GM12892 (cell line): Measurements from ENCODE around the gene FOXG1.

Source experiments
- POLR2AphosphoS5 ChIP-seq: IDR thresholded peaks from 2 replicates; pipeline ENCODE4 v1.6.1; 2011; ENCODE audit warnings: low read depth, low read length, control low read depth
- TAF1 ChIP-seq: IDR thresholded peaks from 2 replicates; pipeline ENCODE4 v1.6.1; 2011; ENCODE audit warnings: low read depth, mild to moderate bottlenecking, control low read depth, low read length, borderline replicate concordance

DNA sequence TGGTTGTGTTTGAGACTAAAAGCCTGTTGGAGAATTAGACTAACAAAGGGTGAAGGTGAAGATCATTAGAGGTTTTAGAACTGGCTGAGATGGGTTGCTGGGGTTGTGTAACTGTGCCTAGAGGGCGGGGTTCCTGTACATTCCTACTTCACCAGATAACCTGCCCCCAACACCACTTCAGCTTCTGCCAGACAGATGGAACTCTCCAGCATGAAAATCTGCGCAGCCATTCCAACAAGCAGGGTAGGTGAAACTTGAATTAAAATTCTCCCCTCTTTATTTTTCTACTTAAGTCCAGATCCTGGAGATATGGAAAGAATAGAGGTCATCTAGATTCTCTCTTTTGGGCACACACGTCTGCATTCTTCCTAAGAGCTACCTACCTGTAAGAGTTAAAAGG is 6.0 kb downstream of the FOXG1 start:
- TF ChIP-seq POLR2AphosphoS5 (no peak), TAF1 (no peak)
